Activated CD8-positive, alpha-beta T cell treated with anti-CD3 and anti-CD28 coated beads, Interleukin-2, amount 10 ng/mL, durations not matched to agents 7 days and 5 days (primary cell): ENCODE data around the gene ICAM1. TPM values are rescaled to one million over a fixed set of nuclear protein-coding genes. Genes with fewer than 3 reads are reported as not detected.
A peak's percentile ranks its signal among the peaks of the same experiment; 100 is the strongest.

Experiments
- ATAC-seq: fragments of 150-1000 bp; cut with Tn5 transposase; one replicate; pipeline ENCODE4 v1.10.0; 2021; ENCODE audit warnings: moderate library complexity
- CTCF ChIA-PET: fragments of 350-600 bp; sonication (Branson Sonifier 250); formaldehyde crosslinking; loops from one replicate; lab custom pipeline; 2021; ENCODE audit warnings: antibody characterized with exemption; lab: Charles Lee
- POLR2A ChIA-PET: fragments of 350-600 bp; sonication (Branson Sonifier 250); formaldehyde crosslinking; loops from one replicate; lab custom pipeline; 2021; ENCODE audit warnings: antibody characterized with exemption; lab: Charles Lee
- DNase-seq: peaks from one replicate; pipeline ENCODE4 v3.0.0-alpha.2; 2020
- H3K27ac Mint-ChIP-seq: one replicate; pipeline ENCODE4 v1.8.0; 2021; ENCODE audit warnings: mild to moderate bottlenecking, mixed read lengths
- H3K27me3 Mint-ChIP-seq: one replicate; pipeline ENCODE4 v1.8.0; 2021; ENCODE audit warnings: low read depth, mixed read lengths
- H3K36me3 Mint-ChIP-seq: one replicate; pipeline ENCODE4 v1.8.0; 2021; ENCODE audit warnings: low read depth, mixed read lengths
- H3K4me1 Mint-ChIP-seq: one replicate; pipeline ENCODE4 v1.8.0; 2021; ENCODE audit warnings: low read depth, mixed read lengths
- H3K4me3 Mint-ChIP-seq: one replicate; pipeline ENCODE4 v1.8.0; 2021; ENCODE audit warnings: mild to moderate bottlenecking, mixed read lengths
- H3K9me3 Mint-ChIP-seq: one replicate; pipeline ENCODE4 v1.8.0; 2022; ENCODE audit warnings: mixed read lengths; ENCODE audit not compliant: insufficient read depth
- total RNA-seq, 2 experiments: library from RNA; stranded (reverse); gene quantifications; one replicate each; pipeline ENCODE4 v1.2.3, GENCODE V29; 2021

The ICAM1 gene
- total RNA-seq, 2 experiments from 2014 or later = 10.7 to 11.1 TPM

GRCh38 chr19:10294368-10294697 lies 23.4 kb downstream of the ICAM1 start:
- Mint-ChIP-seq H3K27ac (peak overlapping the region; percentile 20), H3K27me3 (peaks cover 60% of the 10 kb centered on the region), H3K4me1 (peaks cover 62% of the 10 kb centered on the region), H3K9me3 (no peaks in the 10 kb centered on the region), H3K4me3 (peak overlapping the region; percentile 12), H3K36me3 (peaks cover 7% of the 10 kb centered on the region)
- DNase-seq (no peak), ATAC-seq (no peak)
- POLR2A ChIA-PET = no interaction called here
- CTCF ChIA-PET = no interaction called here

- peak overlapping the region; percentile 68 for H3K4me3 Mint-ChIP-seq
- DNase-seq (peak; percentile 80), ATAC-seq (peak; percentile 72)
- H3K9me3 Mint-ChIP-seq = no peaks in the 10 kb centered on the region
- ChIA-PET POLR2A (interaction anchor here (0.8 kb wide), 1 partner anchor 24 kb away, joined by 3 read pairs; the partner anchor contains the start of gene ICAM1), CTCF (interaction anchor here (0.8 to 1.6 kb wide), 6 partner anchors 9 to 120 kb away, joined by 3 to 7 read pairs (median 3); partner anchors contain the start of gene ICAM4)
- peaks cover 7% of the 10 kb centered on the region for H3K36me3 Mint-ChIP-seq
- peaks cover 56% of the 10 kb centered on the region for H3K27me3 Mint-ChIP-seq
- peak overlapping the region; percentile 71 for H3K27ac Mint-ChIP-seq
- H3K4me1 Mint-ChIP-seq = peaks cover 53% of the 10 kb centered on the region
Observed at GRCh38 chr19:10295305-10295846, 24.5 kb downstream of the ICAM1 start.

- Mint-ChIP-seq H3K27ac (peak overlapping the region; percentile 71), H3K9me3 (no peaks in the 10 kb centered on the region), H3K4me1 (peaks cover 47% of the 10 kb centered on the region), H3K36me3 (peaks cover 7% of the 10 kb centered on the region), H3K27me3 (peaks cover 49% of the 10 kb centered on the region), H3K4me3 (peak overlapping the region; percentile 68)
- ChIA-PET POLR2A (interaction anchor here (0.8 to 0.9 kb wide), 3 partner anchors 17 to 25 kb away, joined by 3 to 4 read pairs (median 3); partner anchors contain the start of gene ICAM1), CTCF (interaction anchor here (0.8 to 1.6 kb wide), 6 partner anchors 10 to 120 kb away, joined by 3 to 7 read pairs (median 3); partner anchors contain the start of gene ICAM4)
- DNase-seq (no peak), ATAC-seq (no peak)
Observed at GRCh38 chr19:10295847-10296591, 25.1 kb downstream of the ICAM1 start.

- ATAC-seq = no peak
Observed at GRCh38 chr19:10299545-10300458, 28.9 kb downstream of the ICAM1 start.

GRCh38 chr19:10305139-10305806 lies 34.4 kb downstream of the ICAM1 start:
- ATAC-seq (no peak), DNase-seq (no peak)
- peaks cover 3% of the 10 kb centered on the region for H3K27me3 Mint-ChIP-seq
- H3K36me3 Mint-ChIP-seq = no peaks in the 10 kb centered on the region
- no peak overlapping the region for H3K4me3 Mint-ChIP-seq
- peaks cover 6% of the 10 kb centered on the region for H3K4me1 Mint-ChIP-seq
- H3K9me3 Mint-ChIP-seq = no peaks in the 10 kb centered on the region
- ChIA-PET POLR2A (interaction anchor here (0.6 kb wide), 1 partner anchor 35 kb away, joined by 3 read pairs; no protein-coding TSS in a partner anchor), CTCF (interaction anchor here (1.2 to 1.7 kb wide), 2 partner anchors 36 to 84 kb away, joined by 4 to 5 read pairs; no protein-coding TSS in a partner anchor)
- no peak overlapping the region for H3K27ac Mint-ChIP-seq

More at GRCh38 chr19:10299545-10300458, 28.9 kb downstream of the ICAM1 start:
- DNase-seq = no peak
- H3K36me3 Mint-ChIP-seq = peaks cover 2% of the 10 kb centered on the region
- H3K27ac Mint-ChIP-seq = no peak overlapping the region
- peaks cover 19% of the 10 kb centered on the region for H3K27me3 Mint-ChIP-seq
- H3K4me3 Mint-ChIP-seq = no peak overlapping the region
- H3K4me1 Mint-ChIP-seq = peaks cover 16% of the 10 kb centered on the region
- ChIA-PET CTCF (interaction anchor here (1.2 to 2.0 kb wide), 3 partner anchors 30 to 89 kb away, joined by 3 to 7 read pairs (median 6); no protein-coding TSS in a partner anchor), POLR2A (interaction anchor here (0.6 to 1.2 kb wide), 2 partner anchors 81 to 1153 kb away, joined by 3 read pairs; partner anchors contain the start of gene TYK2)
- no peaks in the 10 kb centered on the region for H3K9me3 Mint-ChIP-seq

- ATAC-seq (no peak), DNase-seq (no peak)
- Mint-ChIP-seq H3K4me1 (peaks cover 6% of the 10 kb centered on the region), H3K27me3 (peaks cover 3% of the 10 kb centered on the region), H3K36me3 (no peaks in the 10 kb centered on the region), H3K27ac (no peak overlapping the region), H3K4me3 (no peak overlapping the region), H3K9me3 (no peaks in the 10 kb centered on the region)
- ChIA-PET POLR2A (no interaction called here), CTCF (interaction anchor here (1.2 kb wide), 1 partner anchor 83 kb away, joined by 5 read pairs; no protein-coding TSS in a partner anchor)
Observed at GRCh38 chr19:10306327-10306726, 35.4 kb downstream of the ICAM1 start.

GRCh38 chr19:10309423-10309822 lies 38.5 kb downstream of the ICAM1 start, which contains the start of gene ZGLP1:
Gene ZGLP1 (minus strand): TSS chr19:10309815.
- ChIA-PET CTCF (no interaction called here), POLR2A (no interaction called here)
- no peak within 1 kb of the TSS for H3K27ac Mint-ChIP-seq
- H3K27me3 Mint-ChIP-seq = no peaks in the 10 kb centered on the region
- no peak for DNase-seq
- no peak within 1 kb of the TSS for H3K4me3 Mint-ChIP-seq
- no peak for ATAC-seq
- peaks cover 8% of the 10 kb centered on the region for H3K4me1 Mint-ChIP-seq
- H3K9me3 Mint-ChIP-seq = no peaks in the 10 kb centered on the region
- H3K36me3 Mint-ChIP-seq = no peaks in the 10 kb centered on the region

GRCh38 chr19:10315335-10316214 lies 44.7 kb downstream of the ICAM1 start, which contains the start of gene FDX2:
Gene FDX2 (minus strand): TSS chr19:10316015. CDS start chr19:10315996, 19 bp downstream.
- DNase-seq (peak; percentile 91), ATAC-seq (peak; percentile 87)
- H3K4me3 Mint-ChIP-seq = peak within 1 kb of the TSS; percentile 83
- POLR2A ChIA-PET = interaction anchor here (0.5 to 0.8 kb wide), 2 partner anchors 18 to 37 kb away, joined by 3 read pairs; no protein-coding TSS in a partner anchor
- CTCF ChIA-PET = interaction anchor here (2.0 kb wide), 1 partner anchor 57 kb away, joined by 4 read pairs; no protein-coding TSS in a partner anchor
- no peaks in the 10 kb centered on the region for H3K9me3 Mint-ChIP-seq
- peaks cover 17% of the 10 kb centered on the region for H3K4me1 Mint-ChIP-seq
- H3K36me3 Mint-ChIP-seq = peaks cover 28% of the 10 kb centered on the region
- peak within 1 kb of the TSS; percentile 74 for H3K27ac Mint-ChIP-seq
- no peaks in the 10 kb centered on the region for H3K27me3 Mint-ChIP-seq

GRCh38 chr19:10316229-10317044 lies 45.5 kb downstream of the ICAM1 start:
- POLR2A ChIA-PET = interaction anchor here (0.5 to 0.7 kb wide), 2 partner anchors 15 to 444 kb away, joined by 3 to 4 read pairs; no protein-coding TSS in a partner anchor
- Mint-ChIP-seq H3K27me3 (no peaks in the 10 kb centered on the region), H3K4me1 (peaks cover 17% of the 10 kb centered on the region), H3K4me3 (peak overlapping the region; percentile 83), H3K9me3 (no peaks in the 10 kb centered on the region), H3K36me3 (peaks cover 28% of the 10 kb centered on the region), H3K27ac (peak overlapping the region; percentile 74)
- CTCF ChIA-PET = interaction anchor here (0.5 kb wide), 1 partner anchor 1441 kb away, joined by 3 read pairs; no protein-coding TSS in a partner anchor
- ATAC-seq = no peak
- DNase-seq = no peak
